Smooth muscle cell (in vitro differentiated cells): Measurements from ENCODE around the gene TWIST2. TPM values are rescaled to one million over a fixed set of nuclear protein-coding genes. Genes with fewer than 3 reads are reported as not detected.

Experiments
- DNase-seq: peaks from one replicate; lab custom pipeline; 2025; ENCODE audit not compliant: unreplicated experiment; lab: John Stamatoyannopoulos, UW
- H2AFZ ChIP-seq: fragments of 200-600 bp; sonication (generic); 2 replicates; pipeline ENCODE4 v1.6.0; 2016; ENCODE audit warnings: antibody characterized with exemption, low read depth, mild to moderate bottlenecking
- H3F3A ChIP-seq: fragments of 200-600 bp; sonication (generic); 2 replicates; pipeline ENCODE4 v1.6.0; 2017; ENCODE audit warnings: antibody characterized with exemption, low read depth
- H3K27ac ChIP-seq: fragments of 200-600 bp; sonication (generic); 2 replicates; pipeline ENCODE4 v1.5.1; 2016; ENCODE audit warnings: low read depth, mild to moderate bottlenecking
- H3K27me3 ChIP-seq: fragments of 200-600 bp; sonication (generic); 2 replicates; pipeline ENCODE4 v1.6.1; 2016; ENCODE audit warnings: low read depth, mild to moderate bottlenecking
- H3K36me3 ChIP-seq: fragments of 200-600 bp; sonication (generic); 2 replicates; pipeline ENCODE4 v1.5.1; 2016; ENCODE audit warnings: low read depth
- H3K4me1 ChIP-seq: fragments of 200-600 bp; sonication (generic); 2 replicates; pipeline ENCODE4 v1.5.1; 2016; ENCODE audit warnings: low read depth
- H3K4me2 ChIP-seq: fragments of 200-600 bp; sonication (generic); 2 replicates; pipeline ENCODE4 v1.6.0; 2016; ENCODE audit warnings: mild to moderate bottlenecking
- H3K4me3 ChIP-seq: fragments of 200-600 bp; sonication (generic); 2 replicates; pipeline ENCODE4 v1.5.1; 2016; ENCODE audit warnings: mild to moderate bottlenecking
- H3K79me2 ChIP-seq: fragments of 200-600 bp; sonication (generic); 2 replicates; pipeline ENCODE4 v1.6.0; 2016; ENCODE audit warnings: low read depth, mild to moderate bottlenecking
- H3K9ac ChIP-seq: fragments of 200-600 bp; sonication (generic); 2 replicates; pipeline ENCODE4 v1.6.0; 2016; ENCODE audit warnings: low read depth
- H3K9me3 ChIP-seq: fragments of 200-600 bp; sonication (generic); replicated peaks from 2 replicates; pipeline ENCODE4 v1.5.1; 2016; ENCODE audit warnings: low read depth
- H4K20me1 ChIP-seq: fragments of 200-600 bp; sonication (generic); 2 replicates; pipeline ENCODE4 v1.6.0; 2016; ENCODE audit warnings: low read depth
- CTCF ChIP-seq: fragments of 200-600 bp; sonication (generic); IDR thresholded peaks from 2 replicates; pipeline ENCODE4 v1.5.1; 2017; ENCODE audit warnings: borderline replicate concordance, mild to moderate bottlenecking, antibody characterized with exemption; ENCODE audit not compliant: insufficient read depth, poor library complexity, severe bottlenecking
- WGBS: methylation state at CpG from one replicate; pipeline ENCODE4 v1.1.7; 2016; ENCODE audit warnings: low lambda C conversion rate; 5-methylcytosine and 5-hydroxymethylcytosine counted together
- polyA plus RNA-seq: library from polyadenylated mRNA; unstranded; fragments of >200 nt; fragmentation: Nextera tagmentation; extraction: Ambion mirVana; gene quantifications from 2 replicates; pipeline ENCODE4 v1.2.1, GENCODE V29; 2016
- total RNA-seq: library from RNA; depleted of rRNA; stranded (reverse); fragments of >200 nt; gene quantifications from 2 replicates; pipeline ENCODE4 v1.2.3, GENCODE V29; 2014

TWIST2 gene
- total and polyA plus RNA-seq, 2 experiments from 2014 or later = 1.0 to 2.4 TPM

GRCh38 chr2:238879621-238880377, 31.9 kb downstream of the TWIST2 start:
- Histone ChIP-seq H3K36me3 (no peaks in the 10 kb centered on the region), H3F3A (no peaks in the 10 kb centered on the region), H2AFZ (no peak overlapping the region), H3K27me3 (no peaks in the 10 kb centered on the region), H3K4me3 (no peak overlapping the region), H4K20me1 (peaks cover 4% of the 10 kb centered on the region), H3K9ac (no peak overlapping the region), H3K4me1 (peaks cover 3% of the 10 kb centered on the region), H3K27ac (no peak overlapping the region), H3K9me3 (no peaks in the 10 kb centered on the region), H3K79me2 (no peaks in the 10 kb centered on the region), H3K4me2 (no peak overlapping the region)
- no peak for TF ChIP-seq CTCF
- WGBS = 91% methylated on average over 4 of the region's 4 CpGs
- DNase-seq = no peak

- no peak for TF ChIP-seq CTCF
- Histone ChIP-seq H3K27me3 (no peaks in the 10 kb centered on the region), H3K27ac (no peak overlapping the region), H4K20me1 (peaks cover 4% of the 10 kb centered on the region), H3K9ac (no peak overlapping the region), H3F3A (no peaks in the 10 kb centered on the region), H3K4me2 (no peak overlapping the region), H3K79me2 (no peaks in the 10 kb centered on the region), H3K4me1 (peaks cover 3% of the 10 kb centered on the region), H3K36me3 (no peaks in the 10 kb centered on the region), H2AFZ (no peak overlapping the region), H3K4me3 (no peak overlapping the region), H3K9me3 (no peaks in the 10 kb centered on the region)
- WGBS = 91% methylated on average over 7 of the region's 7 CpGs
- DNase-seq = no peak
Measured at GRCh38 chr2:238881353-238882081, 33.6 kb downstream of the TWIST2 start.

- Histone ChIP-seq H3K9me3 (no peaks in the 10 kb centered on the region), H3K4me1 (peaks cover 3% of the 10 kb centered on the region), H3K27ac (no peak overlapping the region), H3K27me3 (no peaks in the 10 kb centered on the region), H3K4me3 (no peak overlapping the region), H3K79me2 (no peaks in the 10 kb centered on the region), H4K20me1 (peaks cover 4% of the 10 kb centered on the region), H3K9ac (no peak overlapping the region), H3F3A (no peaks in the 10 kb centered on the region), H3K36me3 (no peaks in the 10 kb centered on the region), H2AFZ (no peak overlapping the region), H3K4me2 (no peak overlapping the region)
- DNase-seq = no peak
- 86% methylated on average over 6 of the region's 6 CpGs for WGBS
- TF ChIP-seq CTCF = no peak
Measured at GRCh38 chr2:238882082-238882755, 34.3 kb downstream of the TWIST2 start.
